HG03439 (cell line): Measurements from ENCODE around the gene TTC22.
A peak's percentile ranks its signal among the peaks of the same experiment; 100 is the strongest.

Source experiments
- ATAC-seq: cut with Tn5 transposase; IDR thresholded peaks from one replicate; pipeline ENCODE4 v1.9.1; 2021; ENCODE audit warnings: mild to moderate bottlenecking, moderate library complexity; ENCODE audit not compliant: unreplicated experiment

Gene TTC22

GRCh38 chr1:54834007-54834541, 33.0 kb upstream of the TTC22 start:
- ATAC-seq: no peak

GRCh38 chr1:54833121-54833520, 32.0 kb upstream of the TTC22 start:
- no peak for ATAC-seq

GRCh38 chr1:54826226-54826816, 25.2 kb upstream of the TTC22 start:
- no peak for ATAC-seq

- ATAC-seq: no peak
Measured at GRCh38 chr1:54825696-54826095, 24.6 kb upstream of the TTC22 start.

GRCh38 chr1:54823670-54824069, 22.5 kb upstream of the TTC22 start:
- no peak for ATAC-seq

GRCh38 chr1:54819733-54820132, 18.6 kb upstream of the TTC22 start:
- no peak for ATAC-seq

GRCh38 chr1:54819195-54819536, 18.0 kb upstream of the TTC22 start:
- ATAC-seq: no peak

GRCh38 chr1:54818461-54819194, 17.5 kb upstream of the TTC22 start:
- no peak for ATAC-seq

- ATAC-seq: no peak
Measured at GRCh38 chr1:54816951-54817350, 15.8 kb upstream of the TTC22 start.

GRCh38 chr1:54816130-54816529, 15.0 kb upstream of the TTC22 start:
- no peak for ATAC-seq

GRCh38 chr1:54815086-54815876, 14.2 kb upstream of the TTC22 start:
- ATAC-seq: no peak

GRCh38 chr1:54814571-54814970, 13.4 kb upstream of the TTC22 start:
- no peak for ATAC-seq

- ATAC-seq: no peak
Measured at GRCh38 chr1:54814126-54814498, 13.0 kb upstream of the TTC22 start.

GRCh38 chr1:54813485-54814125, 12.5 kb upstream of the TTC22 start:
- no peak for ATAC-seq

- ATAC-seq: no peak
Measured at GRCh38 chr1:54812801-54813484, 11.8 kb upstream of the TTC22 start.

- ATAC-seq: no peak
Measured at GRCh38 chr1:54811739-54812655, 10.9 kb upstream of the TTC22 start.

GRCh38 chr1:54811066-54811465, 9.9 kb upstream of the TTC22 start:
- ATAC-seq: no peak

GRCh38 chr1:54810153-54810942, 9.2 kb upstream of the TTC22 start:
- peak; percentile 65 for ATAC-seq

GRCh38 chr1:54809496-54810074, 8.5 kb upstream of the TTC22 start:
- no peak for ATAC-seq
